GM23248 (cell line): ENCODE measurements around the gene WWTR1. TPM values are rescaled to one million over a fixed set of nuclear protein-coding genes. Genes with fewer than 3 reads are reported as not detected.

Experiments used
- DNase-seq: peaks from one replicate; pipeline ENCODE4 v3.0.0-alpha.2; 2015
- H2AFZ ChIP-seq: fragments of 200-600 bp; sonication (generic); 2 replicates; pipeline ENCODE4 v1.6.1; 2016; ENCODE audit warnings: antibody characterized with exemption
- H3F3A ChIP-seq: fragments of 200-600 bp; sonication (generic); 2 replicates; pipeline ENCODE4 v1.6.1; 2016; ENCODE audit warnings: mild to moderate bottlenecking, antibody characterized with exemption, mixed run types; ENCODE audit not compliant: insufficient read depth
- H3K27ac ChIP-seq: fragments of 200-600 bp; sonication (generic); 2 replicates; pipeline ENCODE4 v1.5.1; 2016; ENCODE audit warnings: mild to moderate bottlenecking
- H3K27me3 ChIP-seq: fragments of 200-600 bp; sonication (generic); replicated peaks from 2 replicates; pipeline ENCODE4 v1.6.1; 2016; ENCODE audit warnings: mild to moderate bottlenecking; ENCODE audit not compliant: insufficient read depth
- H3K36me3 ChIP-seq: fragments of 200-600 bp; sonication (generic); 2 replicates; pipeline ENCODE4 v1.6.1; 2016; ENCODE audit warnings: low read depth, mild to moderate bottlenecking
- H3K4me1 ChIP-seq: fragments of 200-600 bp; sonication (generic); 2 replicates; pipeline ENCODE4 v1.6.1; 2016; ENCODE audit warnings: mild to moderate bottlenecking; ENCODE audit not compliant: insufficient read depth
- H3K4me2 ChIP-seq: fragments of 200-600 bp; sonication (generic); one replicate; pipeline ENCODE4 v1.6.1; 2016; ENCODE audit warnings: mild to moderate bottlenecking; ENCODE audit not compliant: unreplicated experiment
- H3K4me3 ChIP-seq: fragments of 200-600 bp; sonication (generic); 2 replicates; pipeline ENCODE4 v1.5.1; 2016; ENCODE audit warnings: mild to moderate bottlenecking
- H3K79me2 ChIP-seq: fragments of 200-600 bp; sonication (generic); 2 replicates; pipeline ENCODE4 v1.6.1; 2016; ENCODE audit warnings: mild to moderate bottlenecking; ENCODE audit not compliant: insufficient read depth
- H3K9ac ChIP-seq: fragments of 200-600 bp; sonication (generic); 2 replicates; pipeline ENCODE4 v1.6.1; 2016; ENCODE audit warnings: mild to moderate bottlenecking
- H3K9me2 ChIP-seq: fragments of 200-600 bp; sonication (generic); 2 replicates; pipeline ENCODE4 v1.6.1; 2016; ENCODE audit warnings: mixed run types, mild to moderate bottlenecking, moderate library complexity; ENCODE audit not compliant: insufficient read depth
- H3K9me3 ChIP-seq: fragments of 200-600 bp; sonication (generic); one replicate; pipeline ENCODE4 v1.6.1; 2017; ENCODE audit warnings: low read depth
- H4K20me1 ChIP-seq: fragments of 200-600 bp; sonication (generic); 2 replicates; pipeline ENCODE4 v1.6.0; 2016; ENCODE audit not compliant: insufficient read depth
- EZH2 ChIP-seq: fragments of 200-600 bp; sonication (generic); IDR thresholded peaks from 2 replicates; pipeline ENCODE4 v1.6.1; 2018; ENCODE audit warnings: antibody characterized with exemption, mild to moderate bottlenecking; ENCODE audit not compliant: insufficient read depth, poor library complexity, severe bottlenecking
- EZH2phosphoT487 ChIP-seq: fragments of 200-600 bp; sonication (generic); IDR thresholded peaks from 2 replicates; pipeline ENCODE4 v1.6.1; 2018; ENCODE audit warnings: antibody characterized with exemption, moderate library complexity, mild to moderate bottlenecking, low read depth; ENCODE audit not compliant: insufficient read depth
- WGBS, 2 experiments: methylation state at CpG; one replicate each; pipeline ENCODE4 v1.1.6; 2015 to 2017; ENCODE audit warnings: low lambda C conversion rate in 2 of 2, low coverage in 1 of 2; ENCODE audit errors: missing lambda C conversion rate in 2 of 2; 5-methylcytosine and 5-hydroxymethylcytosine counted together
- in situ Hi-C: fragments of 300-500 bp; cut with MboI; formaldehyde crosslinking; loops from 2 replicates; pipeline ENCODE4 v1.15.0; 2020
- polyA plus RNA-seq: library from polyadenylated mRNA; unstranded; fragments of >200 nt; fragmentation: Nextera tagmentation; extraction: Ambion mirVana; gene quantifications from 2 replicates; pipeline ENCODE4 v1.2.1, GENCODE V29; 2016
- total RNA-seq: library from RNA; depleted of rRNA; stranded (reverse); fragments of >200 nt; shearing (Covaris generic); gene quantifications from 2 replicates; pipeline ENCODE4 v1.2.3, GENCODE V29; 2014

WWTR1 gene
- total and polyA plus RNA-seq, 2 experiments from 2014 or later, result 53.3 to 75.7 TPM

DNA sequence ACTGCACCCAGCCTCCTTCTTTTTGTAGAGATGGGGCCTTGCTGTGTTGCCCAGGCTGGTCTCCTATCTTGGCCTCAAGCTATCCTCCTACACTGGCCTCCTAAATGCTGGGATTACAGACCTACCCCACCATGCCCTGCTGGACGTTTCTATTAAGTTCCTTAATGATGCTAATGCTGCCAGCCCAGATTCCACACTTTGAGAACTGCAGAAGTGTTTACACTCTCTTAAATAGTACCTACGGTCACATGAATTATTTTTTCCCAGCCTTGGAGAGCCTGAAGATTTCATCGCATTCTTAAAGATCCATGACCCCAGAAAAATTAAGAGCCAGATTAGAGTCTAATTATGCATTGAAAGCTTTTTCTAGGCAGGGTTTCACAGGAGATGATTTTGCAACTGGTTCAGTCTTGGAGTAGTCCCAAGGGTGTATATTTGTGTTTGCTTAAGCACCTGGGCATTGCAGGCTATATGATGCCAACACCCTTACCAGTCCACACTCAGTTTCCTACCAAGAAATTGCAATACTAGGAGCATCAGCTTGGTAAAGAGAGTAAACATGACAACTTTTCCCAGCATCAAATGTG, 146.7 kb downstream of the WWTR1 start:
- no peak overlapping the region for H3K4me2 ChIP-seq
- H3K4me3 ChIP-seq, result no peak overlapping the region
- 62 to 65% methylated on average over 3 of the region's 3 CpGs for WGBS, 2 experiments
- H3K4me1 ChIP-seq, result peaks cover 23% of the 10 kb centered on the region
- H3K27ac ChIP-seq, result no peak overlapping the region
- no peak overlapping the region for H3K9ac ChIP-seq
- no peaks in the 10 kb centered on the region for H3K9me3 ChIP-seq
- H4K20me1 ChIP-seq, result no peaks in the 10 kb centered on the region
- H2AFZ ChIP-seq, result no peak overlapping the region
- no peaks in the 10 kb centered on the region for H3K79me2 ChIP-seq
- no peaks in the 10 kb centered on the region for H3K27me3 ChIP-seq
- peaks cover 44% of the 10 kb centered on the region for H3F3A ChIP-seq
- H3K9me2 ChIP-seq, result no peaks in the 10 kb centered on the region
- no peak for DNase-seq
- in situ Hi-C loops, result loop anchor here (25.0 kb wide), 1 partner anchor 676 kb away; no protein-coding TSS in a partner anchor
- H3K36me3 ChIP-seq, result no peaks in the 10 kb centered on the region
- TF ChIP-seq EZH2, result no peak
- no peak for TF ChIP-seq EZH2phosphoT487

DNA sequence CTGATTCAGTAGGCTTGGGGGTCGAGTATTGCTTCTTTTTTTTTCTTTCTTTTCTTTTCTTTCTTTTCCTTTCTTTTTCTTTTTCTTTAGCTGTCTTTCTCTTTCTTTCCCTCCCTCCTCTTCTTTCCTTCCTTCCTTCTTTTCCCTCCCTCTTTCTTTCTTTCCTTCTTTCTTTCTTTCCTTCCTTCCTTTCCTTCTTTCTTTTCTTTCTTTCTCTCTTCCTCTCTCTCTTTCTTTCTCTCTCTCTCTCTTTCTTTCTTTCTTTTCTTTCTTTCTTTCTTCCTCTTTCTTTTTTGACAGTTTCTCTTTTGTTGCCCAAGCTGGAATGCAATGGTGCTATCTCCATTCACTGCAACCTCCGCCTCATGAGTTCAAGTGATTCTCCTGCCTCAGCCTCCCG, 147.3 kb downstream of the WWTR1 start:
- Histone ChIP-seq H3K27me3 (no peaks in the 10 kb centered on the region), H3K79me2 (no peaks in the 10 kb centered on the region), H3K4me3 (no peak overlapping the region), H3K27ac (no peak overlapping the region), H3K9me3 (no peaks in the 10 kb centered on the region), H3K4me2 (no peak overlapping the region), H2AFZ (no peak overlapping the region), H3K9ac (no peak overlapping the region), H3K36me3 (no peaks in the 10 kb centered on the region), H3K9me2 (no peaks in the 10 kb centered on the region), H3F3A (peaks cover 41% of the 10 kb centered on the region), H3K4me1 (peaks cover 26% of the 10 kb centered on the region), H4K20me1 (no peaks in the 10 kb centered on the region)
- no peak for TF ChIP-seq EZH2phosphoT487
- TF ChIP-seq EZH2, result no peak
- in situ Hi-C loops, result loop anchor here (25.0 kb wide), 1 partner anchor 677 kb away; no protein-coding TSS in a partner anchor
- no peak for DNase-seq
- WGBS, 2 experiments, result 88 to 96% methylated on average over 3 of the region's 3 CpGs

GRCh38 chr3:149509526-149509925, 148.3 kb downstream of the WWTR1 start:
- TF ChIP-seq EZH2phosphoT487, result no peak
- no peak for TF ChIP-seq EZH2
- no peak for DNase-seq
- H3K27me3 ChIP-seq, result no peaks in the 10 kb centered on the region
- H4K20me1 ChIP-seq, result no peaks in the 10 kb centered on the region
- no peaks in the 10 kb centered on the region for H3K9me2 ChIP-seq
- peaks cover 26% of the 10 kb centered on the region for H3K4me1 ChIP-seq
- no peak overlapping the region for H3K27ac ChIP-seq
- no peak overlapping the region for H2AFZ ChIP-seq
- no peak overlapping the region for H3K9ac ChIP-seq
- in situ Hi-C loops, result loop anchor here (25.0 kb wide), 1 partner anchor 678 kb away; no protein-coding TSS in a partner anchor
- H3K36me3 ChIP-seq, result no peaks in the 10 kb centered on the region
- no peak overlapping the region for H3K4me3 ChIP-seq
- H3K4me2 ChIP-seq, result no peak overlapping the region
- peaks cover 32% of the 10 kb centered on the region for H3F3A ChIP-seq
- WGBS, 2 experiments, result 94 to 96% methylated on average over 3 of the region's 3 CpGs
- no peaks in the 10 kb centered on the region for H3K9me3 ChIP-seq
- H3K79me2 ChIP-seq, result no peaks in the 10 kb centered on the region

GRCh38 chr3:149507491-149508324, 150.1 kb downstream of the WWTR1 start:
- H3K27me3 ChIP-seq, result no peaks in the 10 kb centered on the region
- peaks cover 26% of the 10 kb centered on the region for H3K4me1 ChIP-seq
- peak overlapping the region; percentile 23 for H3K4me2 ChIP-seq
- no peaks in the 10 kb centered on the region for H3K9me3 ChIP-seq
- H4K20me1 ChIP-seq, result no peaks in the 10 kb centered on the region
- peak overlapping the region; percentile 65 for H2AFZ ChIP-seq
- 37 to 46% methylated on average over 14 of the region's 14 CpGs for WGBS, 2 experiments
- peak; percentile 54 for DNase-seq
- in situ Hi-C loops, result loop anchor here (25.0 kb wide), 1 partner anchor 680 kb away; no protein-coding TSS in a partner anchor
- H3F3A ChIP-seq, result peaks cover 30% of the 10 kb centered on the region
- H3K9me2 ChIP-seq, result no peaks in the 10 kb centered on the region
- H3K4me3 ChIP-seq, result peak overlapping the region; percentile 25
- H3K79me2 ChIP-seq, result no peaks in the 10 kb centered on the region
- H3K36me3 ChIP-seq, result no peaks in the 10 kb centered on the region
- no peak for TF ChIP-seq EZH2phosphoT487
- no peak for TF ChIP-seq EZH2
- H3K9ac ChIP-seq, result peak overlapping the region; percentile 23; the same call in 1 of the 2 replicates
- peak overlapping the region; percentile 58 for H3K27ac ChIP-seq
